Activated CD4-positive, alpha-beta T cell treated with anti-CD3 and anti-CD28 coated beads, Interleukin-2, amount 50 U/mL, for 1 hour (primary cell): ENCODE results near the gene UBE2D1.

ENCODE experiments used
- DNase-seq: peaks from one replicate; pipeline ENCODE4 v3.0.0-alpha.2; 2020

The UBE2D1 gene

GRCh38 chr10:58341947-58342346 lies 7.1 kb downstream of the UBE2D1 start:
- no peak for DNase-seq

- no peak for DNase-seq
Observed at GRCh38 chr10:58347967-58348366, 13.2 kb downstream of the UBE2D1 start.

- DNase-seq = no peak
Observed at GRCh38 chr10:58348571-58349033, 13.8 kb downstream of the UBE2D1 start.

GRCh38 chr10:58350023-58350422 lies 15.2 kb downstream of the UBE2D1 start:
- no peak for DNase-seq

GRCh38 chr10:58350619-58351323 lies 16.0 kb downstream of the UBE2D1 start:
- DNase-seq = no peak

GRCh38 chr10:58351616-58352578 lies 17.1 kb downstream of the UBE2D1 start:
- DNase-seq = no peak

- no peak for DNase-seq
Observed at GRCh38 chr10:58352956-58353610, 18.3 kb downstream of the UBE2D1 start.

GRCh38 chr10:58356756-58357155 lies 21.9 kb downstream of the UBE2D1 start:
- no peak for DNase-seq

GRCh38 chr10:58358314-58358933 lies 23.6 kb downstream of the UBE2D1 start:
- no peak for DNase-seq

GRCh38 chr10:58358947-58359346 lies 24.1 kb downstream of the UBE2D1 start:
- DNase-seq = no peak

GRCh38 chr10:58359541-58359940 lies 24.7 kb downstream of the UBE2D1 start:
- no peak for DNase-seq

- DNase-seq = no peak
Observed at GRCh38 chr10:58360412-58361004, 25.7 kb downstream of the UBE2D1 start.

GRCh38 chr10:58361353-58361752 lies 26.5 kb downstream of the UBE2D1 start:
- DNase-seq = no peak

GRCh38 chr10:58362027-58362789 lies 27.4 kb downstream of the UBE2D1 start:
- DNase-seq = no peak

GRCh38 chr10:58367069-58367468 lies 32.3 kb downstream of the UBE2D1 start:
- DNase-seq = no peak

- DNase-seq = no peak
Observed at GRCh38 chr10:58371473-58371872, 36.7 kb downstream of the UBE2D1 start.

GRCh38 chr10:58372607-58373441 lies 38.0 kb downstream of the UBE2D1 start:
- no peak for DNase-seq

- DNase-seq = no peak
Observed at GRCh38 chr10:58373442-58373827, 38.6 kb downstream of the UBE2D1 start.

GRCh38 chr10:58382489-58382995 lies 47.7 kb downstream of the UBE2D1 start:
- no peak for DNase-seq

- no peak for DNase-seq
Observed at GRCh38 chr10:58384095-58384494, 49.3 kb downstream of the UBE2D1 start.
